ENCODE measurements around the gene HPS4. TPM values are rescaled to one million over a fixed set of nuclear protein-coding genes. Genes with fewer than 3 reads are reported as not detected.

HPS4 gene
- total and polyA plus RNA-seq, 2 experiments from 2014 or later: 20.4 to 35.9 TPM

DNA sequence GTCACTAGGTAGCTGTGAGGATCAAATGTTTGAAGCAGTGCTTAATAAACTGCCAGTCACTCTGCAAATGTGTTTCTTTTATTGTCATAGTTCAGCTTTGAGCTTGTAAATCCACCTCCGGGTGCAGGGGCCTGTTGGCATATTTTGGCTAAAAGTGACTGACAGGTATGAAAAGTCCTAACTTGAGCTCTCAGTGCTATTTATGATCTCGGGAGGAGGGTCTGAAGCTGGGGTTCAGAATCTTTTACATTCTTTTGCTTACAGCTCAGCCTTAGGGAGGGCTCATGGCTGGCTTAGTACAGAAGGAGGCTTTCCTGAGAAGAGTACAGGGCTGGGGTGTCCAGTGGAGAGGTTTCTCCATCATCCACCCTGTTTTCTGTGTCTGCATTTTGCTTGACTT is 53.0 kb downstream of the HPS4 start:
- H3K9me3 ChIP-seq (ENCODE audit: low read depth): no peaks in the 10 kb centered on the region
- TF ChIP-seq CTCF (IDR thresholded peaks at IDR 0.05; ENCODE audit: low read depth, low read length): no peak
- no peak for DNase-seq (ENCODE audit: low read depth in 1 of 2, low spot score in 1 of 2)
- no peak overlapping the region for H3K27ac ChIP-seq
- H3K27me3 ChIP-seq: peaks cover 38% of the 10 kb centered on the region
- no peak overlapping the region for H3K4me3 ChIP-seq
- H3K36me3 ChIP-seq: no peaks in the 10 kb centered on the region
- no peaks in the 10 kb centered on the region for H3K4me1 ChIP-seq (ENCODE audit: low read depth)

GRCh38 chr22:26429458-26430286 is 53.9 kb downstream of the HPS4 start:
- TF ChIP-seq CTCF (IDR thresholded peaks at IDR 0.05; ENCODE audit: low read depth, low read length): no peak
- no peak overlapping the region for H3K27ac ChIP-seq
- no peaks in the 10 kb centered on the region for H3K4me1 ChIP-seq (ENCODE audit: low read depth)
- DNase-seq (ENCODE audit: low read depth in 1 of 2, low spot score in 1 of 2): no peak
- H3K4me3 ChIP-seq: peak overlapping the region; percentile 38
- H3K9me3 ChIP-seq (ENCODE audit: low read depth): no peaks in the 10 kb centered on the region
- no peaks in the 10 kb centered on the region for H3K36me3 ChIP-seq
- H3K27me3 ChIP-seq: peaks cover 46% of the 10 kb centered on the region

DNA sequence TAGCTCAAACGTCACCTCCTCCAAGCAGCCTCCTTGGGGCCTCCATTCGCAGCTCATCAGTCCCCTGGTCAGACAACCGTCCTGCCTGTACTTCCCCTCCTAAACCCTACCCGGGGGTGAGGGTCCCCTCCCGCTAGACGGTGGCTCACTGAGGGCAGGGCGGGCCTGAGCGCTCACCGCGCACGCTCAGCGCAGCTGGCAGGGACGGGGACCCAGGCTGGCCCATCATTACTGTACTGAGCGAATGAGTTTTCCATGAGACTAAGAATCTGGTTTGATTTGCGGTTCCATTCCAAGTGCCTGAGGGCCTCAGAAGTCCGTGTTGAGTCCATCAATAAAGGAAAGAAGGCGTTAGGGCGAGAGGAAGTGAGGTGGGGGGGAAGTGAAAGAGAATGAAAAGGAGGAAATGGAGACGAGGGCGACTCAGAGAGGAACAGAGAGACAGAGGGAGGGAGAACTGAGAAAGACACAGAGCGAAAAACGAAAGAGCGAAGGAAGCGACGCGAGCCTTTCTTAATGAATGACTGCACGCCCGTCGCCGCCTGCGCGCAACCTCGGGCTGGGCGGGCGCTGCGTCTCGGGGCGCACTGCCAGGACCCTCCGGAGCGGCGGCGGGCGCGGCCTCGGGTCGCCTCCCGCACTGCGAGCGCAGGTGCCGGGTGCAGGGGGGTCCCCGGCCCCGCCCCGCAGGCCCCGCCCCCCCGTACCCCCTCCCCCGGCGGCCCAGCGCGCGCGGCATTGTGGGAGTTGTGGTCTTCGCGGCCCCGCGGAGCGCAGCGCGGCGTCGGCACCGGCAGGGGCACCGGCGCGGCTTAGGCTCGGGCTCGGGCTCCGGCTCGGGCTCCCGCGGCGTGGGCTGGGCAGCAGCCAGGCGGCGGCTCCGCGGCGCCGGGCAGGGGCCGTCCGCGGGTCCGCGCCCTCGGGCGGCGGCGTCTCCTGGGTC is 54.8 kb downstream of the HPS4 start, which contains the start of gene ASPHD2:
Gene ASPHD2, plus strand, starts transcription at position 746 of the 943 bp plus-strand sequence. CDS start 4,356 bp downstream, outside the sequence.
- TF ChIP-seq CTCF (IDR thresholded peaks at IDR 0.05; ENCODE audit: low read depth, low read length): no peak
- DNase-seq (ENCODE audit: low read depth in 1 of 2, low spot score in 1 of 2): peak; percentile 73
- H3K27ac ChIP-seq: no peak within 1 kb of the TSS

GRCh38 chr22:26426924-26427323 is 56.7 kb downstream of the HPS4 start:
- TF ChIP-seq CTCF (IDR thresholded peaks at IDR 0.05; ENCODE audit: low read depth, low read length): no peak
- Histone ChIP-seq H3K27me3 (peaks cover 46% of the 10 kb centered on the region), H3K27ac (no peak overlapping the region), H3K36me3 (no peaks in the 10 kb centered on the region), H3K4me1 (ENCODE audit: low read depth) (no peaks in the 10 kb centered on the region), H3K9me3 (ENCODE audit: low read depth) (no peaks in the 10 kb centered on the region), H3K4me3 (no peak overlapping the region)
- no peak for DNase-seq (ENCODE audit: low read depth in 1 of 2, low spot score in 1 of 2)

More for the DNA sequence above, 54.8 kb downstream of the HPS4 start, which contains the start of gene ASPHD2:
- peaks cover 46% of the 10 kb centered on the region for H3K27me3 ChIP-seq
- H3K36me3 ChIP-seq: no peaks in the 10 kb centered on the region
- no peaks in the 10 kb centered on the region for H3K4me1 ChIP-seq (ENCODE audit: low read depth)
- H3K4me3 ChIP-seq: peak within 1 kb of the TSS; percentile 38
- no peaks in the 10 kb centered on the region for H3K9me3 ChIP-seq (ENCODE audit: low read depth)

- no peak overlapping the region for H3K4me3 ChIP-seq
- no peaks in the 10 kb centered on the region for H3K36me3 ChIP-seq
- H3K27ac ChIP-seq: no peak overlapping the region
- no peaks in the 10 kb centered on the region for H3K27me3 ChIP-seq
- DNase-seq (ENCODE audit: low read depth in 1 of 2, low spot score in 1 of 2): no peak
- H3K9me3 ChIP-seq (ENCODE audit: low read depth): no peaks in the 10 kb centered on the region
- H3K4me1 ChIP-seq (ENCODE audit: low read depth): no peaks in the 10 kb centered on the region
- no peak for TF ChIP-seq CTCF (IDR thresholded peaks at IDR 0.05; ENCODE audit: low read depth, low read length)
These were observed 65.0 kb downstream of the HPS4 start for GRCh38 chr22:26418620-26419019.
